Trophoblast cell (in vitro differentiated cells and primary cell): ENCODE data around the gene ZDHHC22.
A peak's percentile ranks its signal among the peaks of the same experiment; 100 is the strongest.
"Not testable (repeated sequence)": the region's sequence is repeated elsewhere in the genome, so short reads cannot be mapped to it uniquely, and the experiment has no call there.

ENCODE experiments used
- DNase-seq, 2 donors: peaks; one replicate each; pipeline ENCODE4 v3.0.0-alpha.2; 2016
- H2AFZ ChIP-seq: 2 replicates; pipeline ENCODE4 v1.6.1; 2013; ENCODE audit warnings: low read length, moderate library complexity, mild to moderate bottlenecking; ENCODE audit not compliant: insufficient read depth, poor library complexity
- H2AK5ac ChIP-seq: 2 replicates; pipeline ENCODE4 v1.6.1; 2013; ENCODE audit warnings: mild to moderate bottlenecking, low read length
- H2BK120ac ChIP-seq: 2 replicates; pipeline ENCODE4 v1.6.1; 2013; ENCODE audit warnings: low read length, mild to moderate bottlenecking, moderate library complexity; ENCODE audit not compliant: insufficient read depth, poor library complexity
- H2BK12ac ChIP-seq: 2 replicates; pipeline ENCODE4 v1.6.1; 2013; ENCODE audit warnings: mild to moderate bottlenecking, low read length, moderate library complexity
- H2BK5ac ChIP-seq: 2 replicates; pipeline ENCODE4 v1.6.1; 2013; ENCODE audit warnings: low read length, low read depth, moderate library complexity, mild to moderate bottlenecking; ENCODE audit not compliant: poor library complexity
- H3K14ac ChIP-seq: 2 replicates; pipeline ENCODE4 v1.6.1; 2013; ENCODE audit warnings: mild to moderate bottlenecking, low read length
- H3K18ac ChIP-seq: 2 replicates; pipeline ENCODE4 v1.6.1; 2013; ENCODE audit warnings: mild to moderate bottlenecking, low read length
- H3K23ac ChIP-seq: 2 replicates; pipeline ENCODE4 v1.6.1; 2013; ENCODE audit warnings: low read length
- H3K27ac ChIP-seq: 2 replicates; pipeline ENCODE4 v1.5.1; 2013; ENCODE audit warnings: low read depth, mild to moderate bottlenecking, inconsistent platforms, low read length, moderate library complexity
- H3K27me3 ChIP-seq: 2 replicates; pipeline ENCODE4 v1.6.1; 2013; ENCODE audit warnings: inconsistent platforms, mild to moderate bottlenecking, low read length, moderate library complexity; ENCODE audit not compliant: insufficient read depth
- H3K36me3 ChIP-seq, 2 experiments: 1 replicate in 1 of 2; 2 replicates in 1 of 2; pipeline ENCODE4 v1.6.1; 2013; ENCODE audit warnings: low read length in 2 of 2, mild to moderate bottlenecking in 2 of 2, moderate library complexity in 1 of 2; ENCODE audit not compliant: insufficient read depth in 2 of 2, control insufficient read depth in 1 of 2
- H3K4ac ChIP-seq: 2 replicates; pipeline ENCODE4 v1.6.1; 2013; ENCODE audit warnings: low read depth, mild to moderate bottlenecking, low read length, moderate library complexity
- H3K4me1 ChIP-seq, 2 experiments: 1 replicate in 1 of 2; 2 replicates in 1 of 2; pipeline ENCODE4 v1.6.1; 2013; ENCODE audit warnings: low read length in 2 of 2, mild to moderate bottlenecking in 2 of 2, moderate library complexity in 1 of 2; ENCODE audit not compliant: insufficient read depth in 2 of 2, control insufficient read depth in 1 of 2
- H3K4me2 ChIP-seq: 2 replicates; pipeline ENCODE4 v1.6.1; 2013; ENCODE audit warnings: inconsistent platforms, mild to moderate bottlenecking, low read length, moderate library complexity
- H3K4me3 ChIP-seq: 2 replicates; pipeline ENCODE4 v1.5.1; 2013; ENCODE audit warnings: mild to moderate bottlenecking, low read depth, low read length, inconsistent platforms
- H3K79me1 ChIP-seq: one replicate; pipeline ENCODE4 v1.6.1; 2013; ENCODE audit warnings: low read length
- H3K79me2 ChIP-seq: 2 replicates; pipeline ENCODE4 v1.6.1; 2013; ENCODE audit warnings: low read length, mild to moderate bottlenecking; ENCODE audit not compliant: control insufficient read depth, insufficient read depth, poor library complexity
- H3K9ac ChIP-seq: 2 replicates; pipeline ENCODE4 v1.6.1; 2013; ENCODE audit warnings: mild to moderate bottlenecking, low read length
- H3K9me3 ChIP-seq: 2 replicates; pipeline ENCODE4 v1.6.1; 2013; ENCODE audit warnings: low read depth, mild to moderate bottlenecking, control low read depth, inconsistent platforms, low read length; ENCODE audit not compliant: insufficient read depth
- H4K12ac ChIP-seq: 2 replicates; pipeline ENCODE4 v1.6.1; 2013; ENCODE audit warnings: low read depth, mild to moderate bottlenecking, low read length, moderate library complexity
- H4K8ac ChIP-seq: 2 replicates; pipeline ENCODE4 v1.6.1; 2013; ENCODE audit warnings: low read depth, mild to moderate bottlenecking, low read length, moderate library complexity
- H4K91ac ChIP-seq: one replicate; pipeline ENCODE4 v1.6.1; 2013; ENCODE audit warnings: low read depth, mild to moderate bottlenecking, low read length, moderate library complexity
- WGBS: extraction: QIAGEN DNeasy Blood & Tissue Kit; methylation state at CpG from one replicate; pipeline ENCODE4 v1.1.7; 2013; ENCODE audit warnings: missing lambda C conversion rate; ENCODE audit not compliant: insufficient read length, insufficient coverage; ENCODE audit errors: extremely low coverage; 5-methylcytosine and 5-hydroxymethylcytosine counted together

ZDHHC22 gene

DNA sequence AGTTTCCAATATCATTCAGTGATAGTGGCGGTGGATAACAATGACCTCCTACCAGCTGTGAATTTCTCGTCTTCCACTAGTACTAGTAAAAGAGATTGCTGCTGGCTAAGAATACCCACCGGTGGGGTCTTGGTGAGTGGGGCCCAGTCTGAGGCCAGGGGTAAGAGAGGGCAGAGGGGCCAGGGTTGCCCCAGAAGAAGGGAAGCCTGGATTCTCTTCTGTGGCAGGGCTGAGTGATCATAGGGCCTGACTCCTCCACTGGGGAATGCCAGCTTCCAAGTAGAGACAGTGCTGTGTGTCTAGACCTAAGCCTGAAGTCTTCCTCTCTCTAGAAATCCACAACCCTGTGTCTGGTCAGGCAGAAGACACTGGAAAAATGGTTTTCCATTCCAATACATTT, 34.3 kb upstream of the ZDHHC22 start:
- Histone ChIP-seq H2AFZ (no peak overlapping the region), H2AK5ac (no peak overlapping the region), H3K4me3 (no peak overlapping the region), H3K4me2 (no peak overlapping the region), H4K91ac (no peak overlapping the region), H2BK12ac (no peak overlapping the region), H3K27ac (no peak overlapping the region), H2BK5ac (no peak overlapping the region), H3K79me2 (no peaks in the 10 kb centered on the region), H3K18ac (no peak overlapping the region), H3K79me1 (no peaks in the 10 kb centered on the region), H3K14ac (no peak overlapping the region), H3K36me3 (no peaks in the 10 kb centered on the region), H4K8ac (no peak overlapping the region), H3K23ac (no peak overlapping the region), H2BK120ac (no peak overlapping the region), H3K27me3 (no peaks in the 10 kb centered on the region), H3K9ac (no peak overlapping the region), H3K4ac (no peak overlapping the region), H3K4me1 (no peaks in the 10 kb centered on the region), H4K12ac (no peak overlapping the region), H3K9me3 (no peaks in the 10 kb centered on the region)
- DNase-seq, result no peak
- no CpG with 5 or more reads among the region's 3 CpGs for WGBS

DNA sequence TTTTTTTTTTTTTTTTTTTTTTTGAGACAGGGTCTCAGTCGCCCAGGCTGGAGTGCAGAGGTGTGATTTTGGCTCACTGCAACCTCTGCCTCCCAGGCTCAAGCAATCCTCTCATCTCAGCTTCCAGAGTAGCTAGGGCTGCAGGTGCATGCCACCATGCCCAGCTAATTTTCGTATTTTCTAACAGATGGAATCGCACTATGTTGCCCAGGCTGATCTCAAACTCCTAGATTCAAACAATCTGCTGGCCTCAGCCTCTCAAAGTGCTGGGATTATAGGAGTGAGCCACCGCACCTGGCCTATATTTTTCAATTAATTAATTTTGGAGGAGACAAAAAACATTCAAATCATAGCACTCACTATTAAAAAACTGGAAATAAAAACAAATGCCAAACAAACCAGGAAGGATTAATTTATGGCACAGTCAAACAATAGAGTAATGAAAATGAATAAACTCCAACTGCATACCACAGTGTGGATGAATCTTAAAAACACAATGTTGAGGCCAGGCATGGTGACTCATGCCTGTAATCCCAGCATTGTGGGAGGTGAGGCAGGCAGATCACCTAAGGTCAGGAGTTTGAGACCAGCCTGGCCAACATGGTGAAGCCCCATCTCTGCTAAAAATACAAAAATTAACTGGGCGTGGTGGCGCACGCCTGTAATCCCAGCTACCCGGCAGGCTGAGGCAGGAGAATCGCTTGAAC, 32.5 kb upstream of the ZDHHC22 start:
- H2BK5ac ChIP-seq, H2BK120ac ChIP-seq: not testable (repeated sequence)

DNA sequence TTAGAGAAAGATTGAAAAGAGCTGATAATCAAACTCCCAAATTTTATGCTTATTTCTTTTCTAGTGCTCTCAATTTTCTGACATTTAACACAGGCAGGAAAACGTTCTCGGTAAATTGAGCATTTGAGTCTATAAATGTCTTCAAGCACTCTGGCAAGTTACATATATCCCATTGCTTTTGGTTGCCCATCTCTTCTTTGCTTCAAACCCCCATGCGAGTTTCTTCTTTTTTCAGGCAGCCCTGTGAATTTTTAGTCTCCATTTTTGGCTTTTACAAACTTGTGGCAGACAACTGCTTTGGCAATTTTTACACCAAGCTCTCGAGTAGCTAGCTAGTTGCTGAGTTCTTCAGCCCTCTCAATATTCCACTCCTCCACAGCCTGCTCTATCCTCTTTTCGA, 31.3 kb upstream of the ZDHHC22 start:
- DNase-seq, result no peak
- no peaks in the 10 kb centered on the region for H3K79me2 ChIP-seq
- no peak overlapping the region for H2BK5ac ChIP-seq
- H3K27me3 ChIP-seq, result no peaks in the 10 kb centered on the region
- H3K4me1 ChIP-seq, result no peaks in the 10 kb centered on the region
- H2AK5ac ChIP-seq, result no peak overlapping the region
- no peak overlapping the region for H3K18ac ChIP-seq
- peak overlapping the region; percentile 27 for H4K8ac ChIP-seq
- H3K36me3 ChIP-seq, result no peaks in the 10 kb centered on the region
- no peak overlapping the region for H3K27ac ChIP-seq
- no peak overlapping the region for H3K4me3 ChIP-seq
- no peak overlapping the region for H3K4me2 ChIP-seq
- H4K12ac ChIP-seq, result no peak overlapping the region
- no peak overlapping the region for H4K91ac ChIP-seq
- peaks cover 2% of the 10 kb centered on the region for H3K9me3 ChIP-seq
- H3K14ac ChIP-seq, result no peak overlapping the region
- H2BK120ac ChIP-seq, result no peak overlapping the region
- no peak overlapping the region for H3K9ac ChIP-seq
- no peak overlapping the region for H2AFZ ChIP-seq
- H3K79me1 ChIP-seq, result no peaks in the 10 kb centered on the region
- no CpG with 5 or more reads among the region's 5 CpGs for WGBS
- H3K23ac ChIP-seq, result no peak overlapping the region
- H3K4ac ChIP-seq, result no peak overlapping the region
- no peak overlapping the region for H2BK12ac ChIP-seq

More for the DNA sequence above, 32.5 kb upstream of the ZDHHC22 start:
- DNase-seq, H4K12ac ChIP-seq, H3K27ac ChIP-seq, H3K4me1 ChIP-seq, H3K27me3 ChIP-seq, H3K4me2 ChIP-seq, H4K91ac ChIP-seq, H3K4me3 ChIP-seq, H3K36me3 ChIP-seq, H3K9me3 ChIP-seq, H3K79me2 ChIP-seq, H3K9ac ChIP-seq, H3K18ac ChIP-seq, H3K23ac ChIP-seq, H4K8ac ChIP-seq, H3K14ac ChIP-seq, H3K79me1 ChIP-seq, H2AK5ac ChIP-seq, H3K4ac ChIP-seq, H2AFZ ChIP-seq, H2BK12ac ChIP-seq: not testable (repeated sequence)
- no CpG with 5 or more reads among the region's 9 CpGs for WGBS

DNA sequence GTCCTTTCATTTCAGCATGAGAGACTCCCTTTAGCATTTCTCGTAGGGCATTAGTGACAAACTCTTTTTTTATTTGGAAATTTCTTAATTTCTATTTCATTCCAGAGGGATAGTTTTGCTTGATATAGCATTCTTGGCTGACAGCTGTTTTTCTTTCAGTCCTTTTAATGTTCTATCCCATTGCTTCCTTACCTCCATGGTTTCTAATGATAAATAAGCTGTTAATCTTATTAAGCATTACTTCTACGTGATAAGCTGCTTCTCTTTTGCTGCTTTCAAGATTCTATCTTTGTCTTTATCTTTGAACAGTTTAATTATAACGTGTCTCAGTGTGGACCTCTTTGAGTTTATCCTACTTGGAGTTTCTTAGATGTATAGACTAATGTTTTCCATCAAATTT, 28.5 kb upstream of the ZDHHC22 start:
- Histone ChIP-seq H2BK12ac (no peak overlapping the region), H3K23ac (no peak overlapping the region), H3K27me3 (no peaks in the 10 kb centered on the region), H2BK120ac (no peak overlapping the region), H2AK5ac (no peak overlapping the region), H3K14ac (no peak overlapping the region), H3K18ac (no peak overlapping the region), H3K79me2 (no peaks in the 10 kb centered on the region), H3K4me1 (no peaks in the 10 kb centered on the region), H4K8ac (no peak overlapping the region), H3K79me1 (no peaks in the 10 kb centered on the region), H4K12ac (no peak overlapping the region), H3K9me3 (peaks cover 2% of the 10 kb centered on the region), H3K4me3 (no peak overlapping the region), H4K91ac (no peak overlapping the region), H2AFZ (no peak overlapping the region), H3K4me2 (no peak overlapping the region), H3K4ac (no peak overlapping the region), H3K27ac (no peak overlapping the region), H2BK5ac (no peak overlapping the region), H3K36me3 (no peaks in the 10 kb centered on the region), H3K9ac (no peak overlapping the region)
- WGBS, result no CpG with 5 or more reads among the region's 3 CpGs
- no peak for DNase-seq
